ENCODE measurements around the gene ARMC9. TPM values are rescaled to one million over a fixed set of nuclear protein-coding genes. Genes with fewer than 3 reads are reported as not detected.

Gene ARMC9
- total and polyA plus RNA-seq, 2 of the 13 experiments (the other 11 are each of a cell fraction or from before 2014, with no cell fraction given), result 9.1 to 12.8 TPM

DNA sequence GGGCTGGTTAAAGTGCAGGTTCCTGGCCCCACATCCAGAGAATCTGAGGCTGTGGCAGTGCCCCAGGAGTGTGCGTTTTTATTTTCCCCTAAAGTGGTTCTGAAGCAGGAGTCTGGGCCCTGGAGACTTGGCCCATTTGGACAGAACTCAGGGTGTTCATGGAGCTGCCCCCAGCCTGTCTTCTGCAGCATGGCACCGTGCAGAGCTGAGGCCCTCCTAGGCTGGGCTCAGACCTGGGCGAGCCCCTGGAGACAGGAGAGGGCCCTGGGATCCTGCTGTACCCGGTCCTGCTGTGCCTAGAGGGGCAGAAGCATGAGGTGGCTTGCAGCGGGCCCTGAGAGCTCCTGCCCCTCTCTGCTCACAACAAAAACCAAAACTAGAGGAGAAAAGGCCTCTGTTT, 138.3 kb downstream of the ARMC9 start:
- peaks cover 0 to 3% of the 10 kb centered on the region in 2 experiments; a peak in 1 of 5 replicates for H3K36me3 ChIP-seq (replicated peaks in 1 of 2; ENCODE audit: control insufficient read depth in 1 of 2, insufficient read depth in 2 of 2, low read length in 2 of 2)
- H3K27ac ChIP-seq (ENCODE audit: extremely low read length, insufficient read depth, low read length), result no peak overlapping the region
- in situ Hi-C loops (cut with HindIII; ENCODE audit: extremely low pct_ligation_motif_present, low pct_unique_long_range_greater_than_20kb) (no loop called here), intact Hi-C loops (cut with micrococcal nuclease; ENCODE audit: unreplicated experiment) (no loop called here)
- BruUV-seq (replicated peaks), result no TSS peak
- CTCF ChIA-PET (ENCODE audit: low intra/inter-chr PET ratio, low total read pairs), result no interaction called here
- no peak overlapping the region for H2AFZ ChIP-seq (ENCODE audit: low read length)
- H3K4me3 ChIP-seq (replicated peaks in 1 of 3; ENCODE audit: insufficient read depth in 1 of 3, low read depth in 2 of 3, low read length in 3 of 3), result no peak overlapping the region
- 97% methylated on average over 3 of the region's 5 CpGs for WGBS (ENCODE audit: low lambda C conversion rate)
- no peaks in the 10 kb centered on the region for H3K9me3 ChIP-seq (ENCODE audit: low read length)
- no peaks in the 10 kb centered on the region for H3K27me3 ChIP-seq (ENCODE audit: control insufficient read depth in 1 of 2, insufficient read depth in 2 of 2, low read length in 2 of 2)
- FAIRE-seq (no peak), ATAC-seq (peak; percentile 25; the same call in 1 of the 3 replicates), DNase-seq (ENCODE audit: low spot score) (no peak)
- no peak overlapping the region for H3K4me2 ChIP-seq (ENCODE audit: low read depth, low read length)
- H3K79me2 ChIP-seq (ENCODE audit: insufficient read depth, low read length), result no peaks in the 10 kb centered on the region
- no peaks in the 10 kb centered on the region for H4K20me1 ChIP-seq (ENCODE audit: insufficient read depth, low read length)
- no peak overlapping the region for H3K9ac ChIP-seq (ENCODE audit: insufficient read depth, low read depth, low read length)
- peaks cover 10% of the 10 kb centered on the region for H3K4me1 ChIP-seq (ENCODE audit: insufficient read depth, low read length)
- TF ChIP-seq ZNF143 (CRISPR knock-in tag; IDR thresholded peaks at IDR 0.05) (no peak), ZNF83 (CRISPR knock-in tag; IDR thresholded peaks at IDR 0.05; ENCODE audit: borderline replicate concordance) (no peak), KAT7 (CRISPR knock-in tag; IDR thresholded peaks at IDR 0.05; ENCODE audit: borderline replicate concordance) (no peak), ZEB1 (IDR thresholded peaks at IDR 0.05; ENCODE audit: insufficient replicate concordance, low read depth) (no peak), AGO1 (IDR thresholded peaks at IDR 0.05; ENCODE audit: low read depth, low read length, poor library complexity, severe bottlenecking) (no peak), ZNF652 (CRISPR knock-in tag; IDR thresholded peaks at IDR 0.05; ENCODE audit: borderline replicate concordance, low read depth) (no peak)
- TF ChIP-seq, protein P1, sequence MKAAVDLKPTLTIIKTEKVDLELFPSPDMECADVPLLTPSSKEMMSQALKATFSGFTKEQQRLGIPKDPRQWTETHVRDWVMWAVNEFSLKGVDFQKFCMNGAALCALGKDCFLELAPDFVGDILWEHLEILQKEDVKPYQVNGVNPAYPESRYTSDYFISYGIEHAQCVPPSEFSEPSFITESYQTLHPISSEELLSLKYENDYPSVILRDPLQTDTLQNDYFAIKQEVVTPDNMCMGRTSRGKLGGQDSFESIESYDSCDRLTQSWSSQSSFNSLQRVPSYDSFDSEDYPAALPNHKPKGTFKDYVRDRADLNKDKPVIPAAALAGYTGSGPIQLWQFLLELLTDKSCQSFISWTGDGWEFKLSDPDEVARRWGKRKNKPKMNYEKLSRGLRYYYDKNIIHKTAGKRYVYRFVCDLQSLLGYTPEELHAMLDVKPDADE (CRISPR knock-in tag; IDR thresholded peaks at IDR 0.05), result no peak
- POLR2A ChIA-PET, result no interaction called here

All from HepG2 (cell line).